Measurements from ENCODE around the gene TGFBR2.

Gene TGFBR2

GRCh38 chr3:30577788-30578187 is 28.6 kb upstream of the TGFBR2 start:
- TF ChIP-seq REST (IDR thresholded peaks at IDR 0.05; ENCODE audit: low read depth), result no peak
- no peak for TF ChIP-seq RAD21 (IDR thresholded peaks at IDR 0.05; ENCODE audit: low read depth)
- no peak for TF ChIP-seq CEBPB (IDR thresholded peaks at IDR 0.05)
- TF ChIP-seq EGR1 (IDR thresholded peaks at IDR 0.05), result no peak
- TF ChIP-seq MAX (IDR thresholded peaks at IDR 0.05), result no peak
- no peak for TF ChIP-seq TCF12 (IDR thresholded peaks at IDR 0.05; ENCODE audit: low read depth)
- TF ChIP-seq TAF1 (IDR thresholded peaks at IDR 0.05; ENCODE audit: low read depth), result no peak
- TF ChIP-seq TEAD4 (IDR thresholded peaks at IDR 0.05), result no peak

- no peak for TF ChIP-seq RAD21 (IDR thresholded peaks at IDR 0.05; ENCODE audit: low read depth)
- TF ChIP-seq MAX (IDR thresholded peaks at IDR 0.05), result no peak
- no peak for TF ChIP-seq CREB1 (IDR thresholded peaks at IDR 0.05; ENCODE audit: low read depth)
- TF ChIP-seq TAF1 (IDR thresholded peaks at IDR 0.05; ENCODE audit: low read depth), result no peak
- no peak for TF ChIP-seq CEBPB (IDR thresholded peaks at IDR 0.05)
- TF ChIP-seq FOXM1 (IDR thresholded peaks at IDR 0.05; ENCODE audit: borderline replicate concordance, low read depth), result no peak
- no peak for TF ChIP-seq USF1 (IDR thresholded peaks at IDR 0.05)
- TF ChIP-seq REST (IDR thresholded peaks at IDR 0.05; ENCODE audit: low read depth), result no peak
- no peak for TF ChIP-seq TCF12 (IDR thresholded peaks at IDR 0.05; ENCODE audit: low read depth)
- TF ChIP-seq NFIC (IDR thresholded peaks at IDR 0.05), result no peak
- TF ChIP-seq ZBTB7A (IDR thresholded peaks at IDR 0.05; ENCODE audit: low read depth), result no peak
- TF ChIP-seq YY1 (IDR thresholded peaks at IDR 0.05; ENCODE audit: low read depth), result no peak
- TF ChIP-seq TEAD4 (IDR thresholded peaks at IDR 0.05), result no peak
- TF ChIP-seq EP300 (IDR thresholded peaks at IDR 0.05; ENCODE audit: borderline replicate concordance), result no peak
- TF ChIP-seq EGR1 (IDR thresholded peaks at IDR 0.05), result no peak
These were observed 27.9 kb upstream of the TGFBR2 start for GRCh38 chr3:30578479-30578878.

- no peak for TF ChIP-seq EGR1 (IDR thresholded peaks at IDR 0.05)
- TF ChIP-seq REST (IDR thresholded peaks at IDR 0.05; ENCODE audit: low read depth), result no peak
- TF ChIP-seq TCF12 (IDR thresholded peaks at IDR 0.05; ENCODE audit: low read depth), result no peak
- no peak for TF ChIP-seq TEAD4 (IDR thresholded peaks at IDR 0.05)
- TF ChIP-seq TAF1 (IDR thresholded peaks at IDR 0.05; ENCODE audit: low read depth), result no peak
These were observed 27.3 kb upstream of the TGFBR2 start for GRCh38 chr3:30578986-30579579.

GRCh38 chr3:30581067-30581585 is 25.3 kb upstream of the TGFBR2 start:
- TF ChIP-seq EP300 (IDR thresholded peaks at IDR 0.05; ENCODE audit: borderline replicate concordance), result no peak
- no peak for TF ChIP-seq CEBPB (IDR thresholded peaks at IDR 0.05)
- no peak for TF ChIP-seq TAF1 (IDR thresholded peaks at IDR 0.05; ENCODE audit: low read depth)
- TF ChIP-seq TEAD4 (IDR thresholded peaks at IDR 0.05), result no peak
- no peak for TF ChIP-seq FOXM1 (IDR thresholded peaks at IDR 0.05; ENCODE audit: borderline replicate concordance, low read depth)
- no peak for TF ChIP-seq CREB1 (IDR thresholded peaks at IDR 0.05; ENCODE audit: low read depth)
- no peak for TF ChIP-seq RAD21 (IDR thresholded peaks at IDR 0.05; ENCODE audit: low read depth)
- no peak for TF ChIP-seq TCF12 (IDR thresholded peaks at IDR 0.05; ENCODE audit: low read depth)
- TF ChIP-seq NFIC (IDR thresholded peaks at IDR 0.05), result no peak
- TF ChIP-seq EGR1 (IDR thresholded peaks at IDR 0.05), result no peak
- no peak for TF ChIP-seq MAX (IDR thresholded peaks at IDR 0.05)
- TF ChIP-seq USF1 (IDR thresholded peaks at IDR 0.05), result no peak
- TF ChIP-seq REST (IDR thresholded peaks at IDR 0.05; ENCODE audit: low read depth), result no peak
- no peak for TF ChIP-seq YY1 (IDR thresholded peaks at IDR 0.05; ENCODE audit: low read depth)
- no peak for TF ChIP-seq ZBTB7A (IDR thresholded peaks at IDR 0.05; ENCODE audit: low read depth)
